IMR-90 (cell line): ENCODE results near the gene RCBTB1. TPM values are rescaled to one million over a fixed set of nuclear protein-coding genes. Genes with fewer than 3 reads are reported as not detected.
"Not testable (repeated sequence)": the region's sequence is repeated elsewhere in the genome, so short reads cannot be mapped to it uniquely, and the experiment has no call there.

Source experiments
- ATAC-seq: fragments of 200-7000 bp; cut with Tn5 transposase; 2 replicates; pipeline ENCODE4 v1.9.1; 2020; ENCODE audit warnings: low read depth, mild to moderate bottlenecking, moderate library complexity
- BruUV-seq: library from RNA; stranded (reverse); fragments of 400-500 nt; replicated peaks from 2 replicates; lab custom pipeline; 2021; lab: Mats Ljungman, UMichigan
- CTCF ChIA-PET: fragments of 300-600 bp; formaldehyde crosslinking; extraction: SDS; loops from one replicate; lab custom pipeline; 2021; ENCODE audit warnings: antibody characterized with exemption; lab: Yijun Ruan, JAX
- POLR2A ChIA-PET: fragments of 300-600 bp; sonication (Branson Sonifier 250); formaldehyde crosslinking; loops from one replicate; lab custom pipeline; 2022; ENCODE audit warnings: antibody characterized with exemption; ENCODE audit not compliant: unreplicated experiment; lab: Charles Lee
- DNase-seq: peaks from one replicate; pipeline ENCODE4 v3.0.0; 2013
- H2AFZ ChIP-seq: replicated peaks from 2 replicates; pipeline ENCODE3; 2013; ENCODE audit warnings: low read length, mild to moderate bottlenecking; ENCODE audit not compliant: poor library complexity
- H2AK5ac ChIP-seq: 2 replicates; pipeline ENCODE4 v1.6.1; 2013; ENCODE audit warnings: low read depth, low read length, inconsistent platforms
- H2AK9ac ChIP-seq: replicated peaks from 2 replicates; pipeline ENCODE3; 2013; ENCODE audit warnings: mild to moderate bottlenecking, low read depth, low read length, moderate library complexity; ENCODE audit not compliant: poor library complexity
- H2BK120ac ChIP-seq: 2 replicates; pipeline ENCODE4 v1.6.1; 2013; ENCODE audit warnings: low read depth, low read length, inconsistent platforms
- H2BK15ac ChIP-seq: 3 replicates; pipeline ENCODE4 v1.6.1; 2013; ENCODE audit warnings: low read depth, low read length, inconsistent platforms
- H2BK20ac ChIP-seq: 2 replicates; pipeline ENCODE4 v1.6.1; 2013; ENCODE audit warnings: low read depth, mild to moderate bottlenecking, inconsistent platforms, low read length, moderate library complexity
- H2BK5ac ChIP-seq: 2 replicates; pipeline ENCODE4 v1.6.1; 2013; ENCODE audit warnings: mild to moderate bottlenecking, low read depth, low read length, inconsistent platforms; ENCODE audit not compliant: poor library complexity, severe bottlenecking
- H3K14ac ChIP-seq: replicated peaks from 2 replicates; pipeline ENCODE4 v1.6.1; 2013; ENCODE audit warnings: low read depth, low read length, inconsistent platforms
- H3K18ac ChIP-seq: 2 replicates; pipeline ENCODE4 v1.6.1; 2013; ENCODE audit warnings: low read depth, low read length, control low read depth
- H3K23ac ChIP-seq: 2 replicates; pipeline ENCODE4 v1.6.1; 2013; ENCODE audit warnings: low read depth, low read length, inconsistent platforms
- H3K27ac ChIP-seq: 2 replicates; pipeline ENCODE4 v1.5.1; 2013; ENCODE audit warnings: mild to moderate bottlenecking, control low read depth, low read length; ENCODE audit not compliant: insufficient read depth
- H3K27me3 ChIP-seq: 2 replicates; pipeline ENCODE4 v1.6.1; 2013; ENCODE audit warnings: low read length; ENCODE audit not compliant: control insufficient read depth, insufficient read depth
- H3K36me3 ChIP-seq: 2 replicates; pipeline ENCODE4 v1.6.1; 2013; ENCODE audit warnings: low read length, mixed read lengths; ENCODE audit not compliant: control insufficient read depth, insufficient read depth
- H3K4ac ChIP-seq: 2 replicates; pipeline ENCODE4 v1.6.1; 2013; ENCODE audit warnings: low read depth, low read length, inconsistent platforms
- H3K4me1 ChIP-seq: 2 replicates; pipeline ENCODE4 v1.6.1; 2013; ENCODE audit warnings: low read length, mixed read lengths; ENCODE audit not compliant: control insufficient read depth, insufficient read depth
- H3K4me2 ChIP-seq: 2 replicates; pipeline ENCODE4 v1.6.1; 2013; ENCODE audit warnings: low read depth, mild to moderate bottlenecking, control low read depth, low read length, moderate library complexity
- H3K4me3 ChIP-seq: 2 replicates; pipeline ENCODE4 v1.5.1; 2013; ENCODE audit warnings: low read depth, mild to moderate bottlenecking, control low read depth, low read length, moderate library complexity; ENCODE audit not compliant: insufficient read depth
- H3K56ac ChIP-seq: 2 replicates; pipeline ENCODE4 v1.6.1; 2013; ENCODE audit warnings: low read length, inconsistent platforms; ENCODE audit not compliant: insufficient read depth; ENCODE audit errors: extremely low read depth
- H3K79me1 ChIP-seq, 2 experiments: 2 replicates each; pipeline ENCODE4 v1.6.1; 2013; ENCODE audit warnings: low read length in 2 of 2, inconsistent platforms in 1 of 2, low read depth in 1 of 2
- H3K9ac ChIP-seq: 2 replicates; pipeline ENCODE4 v1.6.1; 2013; ENCODE audit warnings: low read depth, low read length, control low read depth
- H3K9me1 ChIP-seq: 2 replicates; pipeline ENCODE4 v1.6.1; 2013; ENCODE audit warnings: low read length, inconsistent platforms; ENCODE audit not compliant: insufficient read depth
- H3K9me3 ChIP-seq: 2 replicates; pipeline ENCODE4 v1.6.1; 2013; ENCODE audit warnings: low read length; ENCODE audit not compliant: control insufficient read depth, insufficient read depth
- H4K20me1 ChIP-seq: 2 replicates; pipeline ENCODE4 v1.6.1; 2013; ENCODE audit warnings: low read length, inconsistent platforms; ENCODE audit not compliant: insufficient read depth
- H4K5ac ChIP-seq: 2 replicates; pipeline ENCODE4 v1.6.1; 2013; ENCODE audit warnings: mild to moderate bottlenecking, low read depth, low read length, control low read depth
- H4K8ac ChIP-seq, 2 experiments: 2 replicates each; pipeline ENCODE4 v1.6.1; 2013; ENCODE audit warnings: low read depth in 2 of 2, low read length in 2 of 2, control low read depth in 1 of 2, inconsistent platforms in 1 of 2
- H4K91ac ChIP-seq: 2 replicates; pipeline ENCODE4 v1.6.1; 2013; ENCODE audit warnings: low read depth, low read length, inconsistent platforms; ENCODE audit not compliant: insufficient read depth
- WGBS, 2 experiments: methylation state at CpG; one replicate each; pipeline versions ENCODE4 v1.1.5 to v1.1.7; 2013; ENCODE audit warnings: missing lambda C conversion rate in 2 of 2; ENCODE audit not compliant: insufficient read length in 1 of 2; ENCODE audit errors: extremely low coverage in 2 of 2; 5-methylcytosine and 5-hydroxymethylcytosine counted together
- dilution Hi-C: fragments of 300-500 bp; cut with HindIII; formaldehyde crosslinking; loops from one replicate; pipeline ENCODE4 v1.14.3; 2018; ENCODE audit warnings: low sequenced_read_pairs; ENCODE audit not compliant: unreplicated experiment
- in situ Hi-C: fragments of 300-500 bp; cut with MboI; formaldehyde crosslinking; loops from 3 replicates; pipeline ENCODE4 v1.14.3; 2019; ENCODE audit warnings: low sequenced_read_pairs, inconsistent platforms, mixed read lengths
- intact Hi-C: fragments of 100-400 bp; cut with micrococcal nuclease; formaldehyde crosslinking; loops from 2 replicates; pipeline ENCODE4 v1.10.0; 2022
- polyA plus RNA-seq, 3 experiments: library from polyadenylated mRNA; depleted of rRNA; stranded (reverse); fragments of >200 nt; gene quantifications; 2 replicates each; pipeline ENCODE4 v1.2.3, GENCODE V29; 2012; ENCODE audit warnings: low replicate concordance in 1 of 3
- total RNA-seq: library from RNA; depleted of rRNA; stranded (reverse); fragments of >200 nt; gene quantifications from 2 replicates; pipeline ENCODE4 v1.2.3, GENCODE V29; 2012

Gene RCBTB1
- total and polyA plus RNA-seq, 2 of the 4 experiments (the other 2 are of a cell fraction): 11.3 to 11.6 TPM

DNA sequence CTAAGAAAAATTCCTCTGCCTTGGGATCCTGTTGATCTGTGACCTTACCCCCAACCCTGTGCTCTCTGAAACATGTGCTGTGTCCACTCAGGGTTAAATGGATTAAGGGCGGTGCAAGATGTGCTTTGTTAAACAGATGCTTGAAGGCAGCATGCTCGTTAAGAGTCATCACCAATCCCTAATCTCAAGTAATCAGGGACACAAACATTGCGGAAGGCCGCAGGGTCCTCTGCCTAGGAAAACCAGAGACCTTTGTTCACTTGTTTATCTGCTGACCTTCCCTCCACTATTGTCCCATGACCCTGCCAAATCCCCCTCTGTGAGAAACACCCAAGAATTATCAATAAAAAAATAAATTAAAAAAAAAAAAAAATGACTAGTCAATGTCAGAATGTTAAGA, 8.5 kb upstream of the RCBTB1 start:
- BruUV-seq, H4K5ac ChIP-seq, intact Hi-C loops, H4K91ac ChIP-seq, H3K4me1 ChIP-seq, DNase-seq, H2AFZ ChIP-seq, H3K4ac ChIP-seq, H2AK5ac ChIP-seq, H3K9me3 ChIP-seq, H3K56ac ChIP-seq, H2BK15ac ChIP-seq, H3K4me2 ChIP-seq, H3K79me1 ChIP-seq, in situ Hi-C loops, ATAC-seq, H3K27me3 ChIP-seq, H4K20me1 ChIP-seq, H3K23ac ChIP-seq, dilution Hi-C loops, H2BK5ac ChIP-seq, H3K4me3 ChIP-seq, H3K27ac ChIP-seq, H4K8ac ChIP-seq, H3K36me3 ChIP-seq, H2AK9ac ChIP-seq, H3K18ac ChIP-seq, H3K9ac ChIP-seq, H3K9me1 ChIP-seq, H2BK20ac ChIP-seq, H2BK120ac ChIP-seq, POLR2A ChIA-PET, H3K14ac ChIP-seq: not testable (repeated sequence)
- CTCF ChIA-PET: interaction anchor here (0.6 kb wide), 1 partner anchor 149 kb away, joined by 5 read pairs; no protein-coding TSS in a partner anchor
- WGBS, 2 experiments: no CpG with 5 or more reads among the region's 4 CpGs

DNA sequence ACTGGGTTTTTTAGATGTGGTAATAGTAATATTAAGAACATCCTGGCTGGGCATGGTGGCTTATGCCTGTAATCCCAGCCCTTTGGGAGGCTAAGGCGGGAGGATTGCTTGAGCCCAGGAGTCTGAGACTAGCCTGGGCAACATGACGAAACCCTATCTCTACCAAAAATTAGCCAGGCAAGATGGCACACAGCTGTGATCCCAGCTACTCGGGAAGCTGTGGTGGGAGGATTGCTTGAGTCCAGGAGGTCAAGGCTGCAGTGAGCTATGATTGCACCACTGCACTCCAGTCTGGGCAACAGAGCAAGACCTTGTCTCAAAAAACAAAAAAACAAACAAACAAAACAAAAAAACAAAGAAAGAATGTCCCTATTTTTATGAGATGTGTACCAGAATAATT, 5.4 kb upstream of the RCBTB1 start:
- CTCF ChIA-PET: interaction anchor here (0.7 kb wide), 1 partner anchor 43 kb away, joined by 6 read pairs; no protein-coding TSS in a partner anchor
- H2BK120ac ChIP-seq, H3K14ac ChIP-seq, H4K20me1 ChIP-seq, H3K9me3 ChIP-seq, H3K23ac ChIP-seq, H2BK15ac ChIP-seq, H4K5ac ChIP-seq, H3K36me3 ChIP-seq, H3K9me1 ChIP-seq, H3K4ac ChIP-seq, H2AK9ac ChIP-seq, H3K4me2 ChIP-seq, dilution Hi-C loops, H3K9ac ChIP-seq, H4K91ac ChIP-seq, H2AK5ac ChIP-seq, H3K27me3 ChIP-seq, H3K27ac ChIP-seq, H2AFZ ChIP-seq, H3K79me1 ChIP-seq, H3K56ac ChIP-seq, in situ Hi-C loops, BruUV-seq, ATAC-seq, H3K18ac ChIP-seq, H3K4me3 ChIP-seq, DNase-seq, POLR2A ChIA-PET, H2BK20ac ChIP-seq, intact Hi-C loops, H2BK5ac ChIP-seq, H4K8ac ChIP-seq, H3K4me1 ChIP-seq: not testable (repeated sequence)
- whole genome bisulfite sequencing, 2 experiments: no CpG with 5 or more reads among the region's 3 CpGs
